ENCODE results near the gene HOXB3. TPM values are rescaled to one million over a fixed set of nuclear protein-coding genes. Genes with fewer than 3 reads are reported as not detected.
"Not testable (repeated sequence)": the region's sequence is repeated elsewhere in the genome, so short reads cannot be mapped to it uniquely, and the experiment has no call there.

The HOXB3 gene
- total and polyA plus RNA-seq, 4 donors = 23.8 to 162 (median 94.8) TPM

- Histone ChIP-seq H3K4me3 (ENCODE audit: low read depth, low read length) (no peak overlapping the region), H3K27me3 (ENCODE audit: control insufficient read depth, insufficient read depth, low read length) (no peaks in the 10 kb centered on the region)
Measured at GRCh38 chr17:48510381-48510760, 79.7 kb downstream of the HOXB3 start.

GRCh38 chr17:48509708-48510107, 80.3 kb downstream of the HOXB3 start:
- H3K4me3 ChIP-seq (ENCODE audit: low read depth, low read length); H3K4me1 ChIP-seq (ENCODE audit: control insufficient read depth, insufficient read depth, low read length); DNase-seq (ENCODE audit: low read depth in 4 of 6, low spot score in 6 of 6); H3K9me3 ChIP-seq (ENCODE audit: control insufficient read depth, insufficient read depth, low read length); H3K36me3 ChIP-seq (ENCODE audit: control insufficient read depth, insufficient read depth, low read length); H3K27ac ChIP-seq (ENCODE audit: low read depth, low read length); H3K27me3 ChIP-seq (ENCODE audit: control insufficient read depth, insufficient read depth, low read length): not testable (repeated sequence)
- WGBS (ENCODE audit: insufficient coverage) = no CpG with 5 or more reads among the region's 7 CpGs

More at GRCh38 chr17:48510381-48510760, 79.7 kb downstream of the HOXB3 start:
- Histone ChIP-seq H3K36me3 (ENCODE audit: control insufficient read depth, insufficient read depth, low read length) (no peaks in the 10 kb centered on the region), H3K9me3 (ENCODE audit: control insufficient read depth, insufficient read depth, low read length) (no peaks in the 10 kb centered on the region), H3K4me1 (ENCODE audit: control insufficient read depth, insufficient read depth, low read length) (no peaks in the 10 kb centered on the region), H3K27ac (ENCODE audit: low read depth, low read length) (no peak overlapping the region)
- no CpG with 5 or more reads among the region's 2 CpGs for WGBS (ENCODE audit: insufficient coverage)
- DNase-seq (ENCODE audit: low read depth in 4 of 6, low spot score in 6 of 6) = no peak

- Histone ChIP-seq H3K4me1 (ENCODE audit: control insufficient read depth, insufficient read depth, low read length) (no peaks in the 10 kb centered on the region), H3K36me3 (ENCODE audit: control insufficient read depth, insufficient read depth, low read length) (no peaks in the 10 kb centered on the region), H3K27me3 (ENCODE audit: control insufficient read depth, insufficient read depth, low read length) (no peaks in the 10 kb centered on the region), H3K4me3 (ENCODE audit: low read depth, low read length) (no peak overlapping the region), H3K9me3 (ENCODE audit: control insufficient read depth, insufficient read depth, low read length) (no peaks in the 10 kb centered on the region), H3K27ac (ENCODE audit: low read depth, low read length) (no peak overlapping the region)
- DNase-seq (ENCODE audit: low read depth in 4 of 6, low spot score in 6 of 6) = no peak
- 59% methylated on average over 5 of the region's 5 CpGs for WGBS (ENCODE audit: insufficient coverage)
Measured at GRCh38 chr17:48506246-48506645, 83.8 kb downstream of the HOXB3 start.

- no peak overlapping the region for H3K27ac ChIP-seq (ENCODE audit: low read depth, low read length)
- no peaks in the 10 kb centered on the region for H3K9me3 ChIP-seq (ENCODE audit: control insufficient read depth, insufficient read depth, low read length)
- no peaks in the 10 kb centered on the region for H3K4me1 ChIP-seq (ENCODE audit: control insufficient read depth, insufficient read depth, low read length)
- DNase-seq (ENCODE audit: low read depth in 4 of 6, low spot score in 6 of 6) = no peak
- no peaks in the 10 kb centered on the region for H3K27me3 ChIP-seq (ENCODE audit: control insufficient read depth, insufficient read depth, low read length)
- H3K4me3 ChIP-seq (ENCODE audit: low read depth, low read length) = no peak overlapping the region
- no peaks in the 10 kb centered on the region for H3K36me3 ChIP-seq (ENCODE audit: control insufficient read depth, insufficient read depth, low read length)
- no CpG with 5 or more reads among the region's 1 CpG for WGBS (ENCODE audit: insufficient coverage)
Measured at GRCh38 chr17:48505788-48506187, 84.3 kb downstream of the HOXB3 start.

GRCh38 chr17:48504953-48505352, 85.1 kb downstream of the HOXB3 start:
- H3K27me3 ChIP-seq (ENCODE audit: control insufficient read depth, insufficient read depth, low read length) = no peaks in the 10 kb centered on the region
- H3K9me3 ChIP-seq (ENCODE audit: control insufficient read depth, insufficient read depth, low read length) = no peaks in the 10 kb centered on the region
- H3K36me3 ChIP-seq (ENCODE audit: control insufficient read depth, insufficient read depth, low read length) = no peaks in the 10 kb centered on the region
- H3K27ac ChIP-seq (ENCODE audit: low read depth, low read length) = no peak overlapping the region
- no peak overlapping the region for H3K4me3 ChIP-seq (ENCODE audit: low read depth, low read length)
- DNase-seq (ENCODE audit: low read depth in 4 of 6, low spot score in 6 of 6) = no peak
- no peaks in the 10 kb centered on the region for H3K4me1 ChIP-seq (ENCODE audit: control insufficient read depth, insufficient read depth, low read length)
- 100% methylated on average over 1 of the region's 2 CpGs for WGBS (ENCODE audit: insufficient coverage)

- WGBS (ENCODE audit: insufficient coverage) = 66% methylated on average over 4 of the region's 5 CpGs
- DNase-seq (ENCODE audit: low read depth in 4 of 6, low spot score in 6 of 6) = peak in 1 of 6 donors; percentile 28
- Histone ChIP-seq H3K9me3 (ENCODE audit: control insufficient read depth, insufficient read depth, low read length) (no peaks in the 10 kb centered on the region), H3K27ac (ENCODE audit: low read depth, low read length) (no peak overlapping the region), H3K27me3 (ENCODE audit: control insufficient read depth, insufficient read depth, low read length) (no peaks in the 10 kb centered on the region), H3K4me3 (ENCODE audit: low read depth, low read length) (no peak overlapping the region), H3K4me1 (ENCODE audit: control insufficient read depth, insufficient read depth, low read length) (no peaks in the 10 kb centered on the region), H3K36me3 (ENCODE audit: control insufficient read depth, insufficient read depth, low read length) (no peaks in the 10 kb centered on the region)
Measured at GRCh38 chr17:48503747-48504146, 86.3 kb downstream of the HOXB3 start.

- DNase-seq (ENCODE audit: low read depth in 4 of 6, low spot score in 6 of 6) = no peak
- Histone ChIP-seq H3K9me3 (ENCODE audit: control insufficient read depth, insufficient read depth, low read length) (no peaks in the 10 kb centered on the region), H3K27ac (ENCODE audit: low read depth, low read length) (no peak overlapping the region), H3K36me3 (ENCODE audit: control insufficient read depth, insufficient read depth, low read length) (no peaks in the 10 kb centered on the region), H3K4me1 (ENCODE audit: control insufficient read depth, insufficient read depth, low read length) (no peaks in the 10 kb centered on the region), H3K27me3 (ENCODE audit: control insufficient read depth, insufficient read depth, low read length) (no peaks in the 10 kb centered on the region), H3K4me3 (ENCODE audit: low read depth, low read length) (no peak overlapping the region)
- 100% methylated on average over 2 of the region's 4 CpGs for WGBS (ENCODE audit: insufficient coverage)
Measured at GRCh38 chr17:48502901-48503300, 87.1 kb downstream of the HOXB3 start.

- H3K27me3 ChIP-seq (ENCODE audit: control insufficient read depth, insufficient read depth, low read length) = no peaks in the 10 kb centered on the region
- DNase-seq (ENCODE audit: low read depth in 4 of 6, low spot score in 6 of 6) = no peak
- no peak overlapping the region for H3K27ac ChIP-seq (ENCODE audit: low read depth, low read length)
- 90% methylated on average over 2 of the region's 2 CpGs for WGBS (ENCODE audit: insufficient coverage)
- no peak overlapping the region for H3K4me3 ChIP-seq (ENCODE audit: low read depth, low read length)
- H3K4me1 ChIP-seq (ENCODE audit: control insufficient read depth, insufficient read depth, low read length) = no peaks in the 10 kb centered on the region
- no peaks in the 10 kb centered on the region for H3K36me3 ChIP-seq (ENCODE audit: control insufficient read depth, insufficient read depth, low read length)
- H3K9me3 ChIP-seq (ENCODE audit: control insufficient read depth, insufficient read depth, low read length) = no peaks in the 10 kb centered on the region
Measured at GRCh38 chr17:48502312-48502711, 87.7 kb downstream of the HOXB3 start.

- H3K4me1 ChIP-seq (ENCODE audit: control insufficient read depth, insufficient read depth, low read length) = no peaks in the 10 kb centered on the region
- H3K4me3 ChIP-seq (ENCODE audit: low read depth, low read length) = no peak overlapping the region
- 79% methylated on average over 3 of the region's 12 CpGs for WGBS (ENCODE audit: insufficient coverage)
- no peaks in the 10 kb centered on the region for H3K27me3 ChIP-seq (ENCODE audit: control insufficient read depth, insufficient read depth, low read length)
- DNase-seq (ENCODE audit: low read depth in 4 of 6, low spot score in 6 of 6) = no peak
- H3K27ac ChIP-seq (ENCODE audit: low read depth, low read length) = peak overlapping the region; percentile 54
- H3K36me3 ChIP-seq (ENCODE audit: control insufficient read depth, insufficient read depth, low read length) = no peaks in the 10 kb centered on the region
- no peaks in the 10 kb centered on the region for H3K9me3 ChIP-seq (ENCODE audit: control insufficient read depth, insufficient read depth, low read length)
Measured at GRCh38 chr17:48500435-48501426, 89.3 kb downstream of the HOXB3 start.
